Esophagus mucosa (tissue), 1 donor: Measurements from ENCODE around the gene SLC38A10. TPM values are rescaled to one million over a fixed set of nuclear protein-coding genes. Genes with fewer than 3 reads are reported as not detected.
A peak's percentile ranks its signal among the peaks of the same experiment; 100 is the strongest.

Source experiments
- ATAC-seq: fragments of 200-7000 bp; cut with Tn5 transposase; one replicate; pipeline ENCODE4 v1.9.1; 2020
- total RNA-seq: library from RNA; stranded (reverse); gene quantifications from one replicate; pipeline ENCODE4 v1.2.4, GENCODE V29; 2023
- donor health status: DM: yes; HTN: yes; CAD: no.

Gene SLC38A10
- total RNA-seq, 1 donor from 2014 or later: 24.6 TPM

DNA sequence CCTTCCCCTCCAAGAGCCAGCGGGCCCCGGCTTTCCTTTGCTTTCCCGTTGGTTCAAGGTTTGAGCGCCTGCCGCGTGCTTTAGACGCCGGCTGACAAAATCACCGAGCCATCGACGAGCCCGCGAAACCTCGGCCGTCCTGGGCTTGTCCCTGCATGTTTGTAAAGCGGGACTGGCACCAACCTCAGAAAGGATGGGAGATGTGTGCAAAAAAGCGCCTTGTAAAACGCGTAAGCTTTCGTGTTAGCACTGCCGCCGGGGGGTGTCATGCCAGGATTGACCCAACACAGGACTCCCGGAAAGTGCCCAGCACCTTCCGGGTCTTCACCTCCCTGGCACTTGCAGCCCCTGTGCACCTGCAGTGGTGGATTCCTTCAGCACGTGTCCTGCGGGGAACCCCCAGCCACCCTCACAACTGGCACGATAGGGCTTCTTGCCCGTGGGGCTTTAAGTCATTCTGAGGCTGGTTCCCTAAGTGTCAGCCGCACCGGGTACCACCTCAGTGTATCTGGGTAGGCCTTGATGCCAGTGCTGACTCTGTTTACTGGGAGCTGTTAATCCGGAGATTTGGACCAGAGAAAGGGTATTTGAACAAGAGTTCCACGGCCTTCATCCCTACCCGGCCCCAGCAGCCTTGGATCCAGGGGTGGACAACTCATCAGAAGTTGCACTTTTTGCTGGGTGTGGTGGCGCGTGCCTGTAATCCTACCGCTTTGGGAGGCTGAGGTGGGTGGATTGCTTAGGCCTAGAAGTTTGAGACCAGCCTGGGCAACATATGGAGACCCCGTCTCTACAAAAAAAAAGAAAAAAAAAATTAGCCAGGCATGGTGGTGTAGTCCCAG is 55.2 kb downstream of the SLC38A10 start:
- ATAC-seq: peak; percentile 12

DNA sequence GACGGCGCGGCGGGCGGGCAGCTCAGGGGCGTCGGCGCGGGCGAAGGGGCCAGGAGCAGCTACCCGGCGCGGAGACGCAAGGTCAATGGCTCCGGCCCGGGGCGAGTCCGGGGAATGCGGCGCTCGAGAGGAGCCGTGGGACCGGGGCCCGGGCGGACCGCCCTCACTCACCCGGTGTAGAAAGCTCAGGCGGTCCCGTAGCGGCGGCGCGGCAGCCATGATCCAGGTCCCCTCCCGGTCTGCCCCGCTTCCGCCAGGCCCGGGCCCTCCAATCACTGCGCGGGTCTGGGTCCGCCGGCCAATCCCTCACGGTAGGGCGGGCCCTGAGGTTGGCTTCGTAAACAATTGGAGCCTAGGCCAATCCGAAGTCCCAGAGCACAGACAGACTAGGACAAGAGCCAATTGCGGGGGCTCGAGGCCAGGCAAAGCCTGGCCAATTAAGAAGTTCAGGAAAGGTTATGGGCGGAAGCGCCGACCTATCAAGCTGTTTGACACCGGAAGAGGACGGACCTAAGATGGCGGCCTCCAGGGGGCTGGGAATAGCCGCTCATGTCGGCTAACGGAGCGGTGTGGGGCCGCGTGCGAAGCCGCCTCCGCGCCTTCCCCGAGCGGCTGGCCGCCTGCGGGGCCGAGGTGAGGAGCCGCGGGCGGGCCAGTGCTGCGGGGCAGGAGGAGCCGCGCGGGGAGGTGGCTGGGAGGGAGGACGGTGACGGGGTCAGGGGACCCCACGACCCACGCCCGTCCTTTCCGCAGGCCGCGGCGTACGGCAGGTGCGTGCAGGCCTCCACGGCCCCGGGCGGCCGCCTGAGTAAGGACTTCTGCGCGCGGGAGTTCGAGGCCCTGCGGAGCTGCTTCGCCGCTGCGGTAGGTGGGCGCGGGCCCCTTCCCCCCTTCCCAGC is 56.0 kb downstream of the SLC38A10 start, which contains the start of the genes NDUFAF8 and TEPSIN:
Gene NDUFAF8, plus strand, starts transcription at position 504 of the 899 bp plus-strand sequence. Its CDS starts 46 bp downstream, at position 550.
Gene TEPSIN, minus strand, starts transcription at position 241 of the 899 bp plus-strand sequence. Its CDS starts 22 bp downstream, at position 219.
- ATAC-seq: peak; percentile 94

DNA sequence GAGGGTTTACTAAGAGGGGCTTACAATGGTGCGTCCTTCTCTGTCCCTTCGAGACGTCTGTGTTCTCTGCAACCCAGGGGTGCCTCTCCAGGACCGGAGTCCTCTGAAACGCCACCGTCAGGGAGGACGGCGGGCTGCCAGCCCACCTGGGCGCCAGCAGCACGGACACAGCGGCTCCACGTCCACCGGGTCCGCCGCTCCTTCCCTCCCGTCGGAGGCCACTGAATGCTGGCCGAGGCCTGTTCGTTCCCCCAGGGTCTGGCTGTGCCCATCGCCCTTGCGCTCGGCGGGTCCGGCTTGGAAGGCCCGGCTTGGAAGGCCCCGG is 56.7 kb downstream of the SLC38A10 start:
- ATAC-seq: no peak

- peak; percentile 14 for ATAC-seq
Measured at GRCh38 chr17:81237591-81238489, 57.3 kb downstream of the SLC38A10 start.

- ATAC-seq: no peak
Measured at GRCh38 chr17:81236784-81237183, 58.3 kb downstream of the SLC38A10 start.

- no peak for ATAC-seq
Measured at GRCh38 chr17:81235822-81236740, 59.0 kb downstream of the SLC38A10 start.

- no peak for ATAC-seq
Measured at GRCh38 chr17:81234940-81235821, 59.9 kb downstream of the SLC38A10 start.

- ATAC-seq: no peak
Measured at GRCh38 chr17:81234506-81234855, 60.6 kb downstream of the SLC38A10 start.

- no peak for ATAC-seq
Measured at GRCh38 chr17:81233811-81234505, 61.1 kb downstream of the SLC38A10 start.

DNA sequence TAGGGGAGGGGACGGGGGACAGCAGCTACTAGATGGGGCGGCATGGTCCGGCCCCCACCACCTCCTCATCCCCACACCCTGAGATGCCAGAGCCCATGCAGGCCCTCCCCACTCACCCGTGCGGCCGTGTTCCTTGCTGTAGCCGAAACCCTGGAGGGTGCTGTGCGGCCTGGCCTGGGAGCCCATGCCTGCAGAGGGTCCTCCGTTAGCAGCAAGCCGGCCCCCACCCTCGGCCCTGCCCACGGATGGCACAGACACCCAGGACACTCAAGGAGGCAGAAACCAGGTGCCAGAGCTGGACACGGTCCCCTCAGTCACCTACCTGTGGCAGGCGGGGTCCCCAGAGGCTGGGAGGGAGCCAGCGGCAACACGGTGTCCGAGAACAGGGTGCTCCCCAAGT is 61.8 kb downstream of the SLC38A10 start:
- no peak for ATAC-seq

- no peak for ATAC-seq
Measured at GRCh38 chr17:81232616-81233241, 62.4 kb downstream of the SLC38A10 start.

- no peak for ATAC-seq
Measured at GRCh38 chr17:81231766-81232581, 63.1 kb downstream of the SLC38A10 start.

GRCh38 chr17:81231121-81231645 is 63.9 kb downstream of the SLC38A10 start:
- ATAC-seq: no peak

- ATAC-seq: peak; percentile 5
Measured at GRCh38 chr17:81230043-81230820, 64.9 kb downstream of the SLC38A10 start.

DNA sequence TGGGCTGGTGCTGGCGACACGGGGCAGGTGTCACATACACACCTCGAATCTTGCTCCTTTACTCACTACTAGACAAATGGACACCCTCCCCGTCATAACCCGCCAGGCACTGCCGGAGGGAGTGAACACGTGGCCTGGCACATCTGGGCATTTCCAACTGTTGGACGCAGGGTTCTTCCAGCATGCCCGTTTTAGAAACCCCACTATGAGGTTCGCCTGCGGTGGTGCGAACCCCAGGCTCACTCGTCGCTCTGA is 65.5 kb downstream of the SLC38A10 start:
- ATAC-seq: no peak

- peak; percentile 4 for ATAC-seq
Measured at GRCh38 chr17:81228834-81229665, 66.1 kb downstream of the SLC38A10 start.
